Activated T-cell treated with anti-CD3 and anti-CD28 coated beads, Interleukin-2, amount 50 U/mL, for 72 hours (primary cell): Measurements from ENCODE around the gene CRHR1. TPM values are rescaled to one million over a fixed set of nuclear protein-coding genes. Genes with fewer than 3 reads are reported as not detected.

Source experiments
- ATAC-seq, 2 donors: fragments of 150-1000 bp; cut with Tn5 transposase; replicated peaks in 1 of 2; 2 replicates each; pipeline ENCODE4 v1.10.0; 2021; ENCODE audit warnings: moderate library complexity in 2 of 2, mild to moderate bottlenecking in 1 of 2
- DNase-seq, 2 donors: peaks; one replicate each; pipeline ENCODE4 v3.0.0; 2021 to 2022; ENCODE audit warnings: mixed read lengths in 1 of 2
- H3K27ac Mint-ChIP-seq: one replicate; pipeline ENCODE4 v1.8.0; 2022; ENCODE audit warnings: mild to moderate bottlenecking, moderate library complexity, mixed read lengths
- H3K27me3 Mint-ChIP-seq: one replicate; pipeline ENCODE4 v1.8.0; 2022; ENCODE audit warnings: low read depth, mixed read lengths
- H3K36me3 Mint-ChIP-seq, 2 donors: one replicate each; pipeline ENCODE4 v1.8.0; 2022; ENCODE audit warnings: mixed read lengths in 2 of 2, mild to moderate bottlenecking in 1 of 2; ENCODE audit not compliant: insufficient read depth in 2 of 2
- H3K4me1 Mint-ChIP-seq: one replicate; pipeline ENCODE4 v1.8.0; 2022; ENCODE audit warnings: low read depth, mixed read lengths
- H3K4me3 Mint-ChIP-seq, 2 donors: one replicate each; pipeline ENCODE4 v1.8.0; 2022; ENCODE audit warnings: mild to moderate bottlenecking in 2 of 2, mixed read lengths in 2 of 2, moderate library complexity in 2 of 2
- H3K9me3 Mint-ChIP-seq, 2 donors: one replicate each; pipeline ENCODE4 v1.8.0; 2022; ENCODE audit warnings: mixed read lengths in 2 of 2
- total RNA-seq, 2 donors: library from RNA; stranded (reverse); gene quantifications; one replicate each; pipeline ENCODE4 v1.2.3, GENCODE V29; 2022

CRHR1 gene
- total RNA-seq, 2 donors from 2014 or later, result not detected

GRCh38 chr17:45770632-45771270 lies 13.4 kb upstream of the CRHR1 start:
- H3K27ac Mint-ChIP-seq, result no peak overlapping the region
- peaks cover 72% of the 10 kb centered on the region for H3K27me3 Mint-ChIP-seq
- no peaks in the 10 kb centered on the region for H3K4me1 Mint-ChIP-seq
- H3K36me3 Mint-ChIP-seq, result no peaks in the 10 kb centered on the region
- no peak for DNase-seq
- H3K9me3 Mint-ChIP-seq, result peaks cover 0 to 2% of the 10 kb centered on the region in 2 donors
- no peak overlapping the region for H3K4me3 Mint-ChIP-seq
- no peak for ATAC-seq

- DNase-seq (no peak), ATAC-seq (no peak)
- H3K27ac Mint-ChIP-seq, result no peak overlapping the region
- peaks cover 0 to 2% of the 10 kb centered on the region in 2 donors for H3K9me3 Mint-ChIP-seq
- H3K4me1 Mint-ChIP-seq, result no peaks in the 10 kb centered on the region
- no peak overlapping the region for H3K4me3 Mint-ChIP-seq
- peaks cover 75% of the 10 kb centered on the region for H3K27me3 Mint-ChIP-seq
- no peaks in the 10 kb centered on the region for H3K36me3 Mint-ChIP-seq
These were observed 12.7 kb upstream of the CRHR1 start for GRCh38 chr17:45771271-45771959.

GRCh38 chr17:45775148-45775547 lies 9.0 kb upstream of the CRHR1 start:
- DNase-seq (no peak), ATAC-seq (no peak)
- no peaks in the 10 kb centered on the region for H3K36me3 Mint-ChIP-seq
- H3K4me1 Mint-ChIP-seq, result no peaks in the 10 kb centered on the region
- H3K27ac Mint-ChIP-seq, result no peak overlapping the region
- H3K9me3 Mint-ChIP-seq, result peaks cover 0 to 2% of the 10 kb centered on the region in 2 donors
- no peak overlapping the region for H3K4me3 Mint-ChIP-seq
- peaks cover 71% of the 10 kb centered on the region for H3K27me3 Mint-ChIP-seq

GRCh38 chr17:45775576-45776011 lies 8.5 kb upstream of the CRHR1 start:
- Mint-ChIP-seq H3K4me1 (no peaks in the 10 kb centered on the region), H3K27me3 (peaks cover 70% of the 10 kb centered on the region), H3K4me3 (no peak overlapping the region), H3K27ac (no peak overlapping the region), H3K36me3 (no peaks in the 10 kb centered on the region), H3K9me3 (peaks cover 0 to 2% of the 10 kb centered on the region in 2 donors)
- DNase-seq, result no peak
- ATAC-seq, result no peak

- Mint-ChIP-seq H3K9me3 (peaks cover 0 to 2% of the 10 kb centered on the region in 2 donors), H3K27me3 (peaks cover 67% of the 10 kb centered on the region), H3K4me1 (no peaks in the 10 kb centered on the region), H3K4me3 (no peak overlapping the region), H3K27ac (no peak overlapping the region), H3K36me3 (no peaks in the 10 kb centered on the region)
- no peak for ATAC-seq
- no peak for DNase-seq
These were observed 7.2 kb upstream of the CRHR1 start for GRCh38 chr17:45776896-45777295.

- Mint-ChIP-seq H3K9me3 (peaks cover 0 to 2% of the 10 kb centered on the region in 2 donors), H3K4me1 (no peaks in the 10 kb centered on the region), H3K36me3 (no peaks in the 10 kb centered on the region), H3K4me3 (no peak overlapping the region), H3K27me3 (peaks cover 71% of the 10 kb centered on the region), H3K27ac (no peak overlapping the region)
- ATAC-seq (no peak), DNase-seq (no peak)
These were observed 6.7 kb upstream of the CRHR1 start for GRCh38 chr17:45777388-45777787.

GRCh38 chr17:45780921-45781320 lies 3.2 kb upstream of the CRHR1 start:
- Mint-ChIP-seq H3K4me1 (no peaks in the 10 kb centered on the region), H3K36me3 (no peaks in the 10 kb centered on the region), H3K9me3 (no peaks in the 10 kb centered on the region), H3K27me3 (peaks cover 61% of the 10 kb centered on the region), H3K27ac (no peak overlapping the region), H3K4me3 (no peak overlapping the region)
- no peak for ATAC-seq
- DNase-seq, result no peak

GRCh38 chr17:45782889-45783592 lies 1.1 kb upstream of the CRHR1 start:
- no peaks in the 10 kb centered on the region for H3K9me3 Mint-ChIP-seq
- H3K4me1 Mint-ChIP-seq, result no peaks in the 10 kb centered on the region
- no peak overlapping the region for H3K27ac Mint-ChIP-seq
- ATAC-seq (peak; percentile 75 to 79), DNase-seq (peak; percentile 66 to 76)
- H3K36me3 Mint-ChIP-seq, result no peaks in the 10 kb centered on the region
- peak overlapping the region; percentile 84 to 86 for H3K4me3 Mint-ChIP-seq
- H3K27me3 Mint-ChIP-seq, result peaks cover 71% of the 10 kb centered on the region

GRCh38 chr17:45783593-45784292 lies 377 bp upstream of the CRHR1 start:
- peaks cover 71% of the 10 kb centered on the region for H3K27me3 Mint-ChIP-seq
- no peaks in the 10 kb centered on the region for H3K36me3 Mint-ChIP-seq
- H3K4me1 Mint-ChIP-seq, result no peaks in the 10 kb centered on the region
- H3K27ac Mint-ChIP-seq, result no peak overlapping the region
- peak; percentile 4 to 18 for DNase-seq
- H3K4me3 Mint-ChIP-seq, result peak overlapping the region; percentile 84 to 86
- ATAC-seq, result peak; percentile 38 to 49
- H3K9me3 Mint-ChIP-seq, result no peaks in the 10 kb centered on the region

GRCh38 chr17:45784741-45785479 lies 790 bp downstream of the CRHR1 start:
- Mint-ChIP-seq H3K9me3 (no peaks in the 10 kb centered on the region), H3K4me1 (no peaks in the 10 kb centered on the region), H3K4me3 (peak overlapping the region; percentile 70 to 83), H3K27me3 (peaks cover 76% of the 10 kb centered on the region), H3K36me3 (no peaks in the 10 kb centered on the region), H3K27ac (no peak overlapping the region)
- ATAC-seq (peak; percentile 48 to 57), DNase-seq (peak; percentile 42 to 59)

- peaks cover 78% of the 10 kb centered on the region for H3K27me3 Mint-ChIP-seq
- no peaks in the 10 kb centered on the region for H3K36me3 Mint-ChIP-seq
- ATAC-seq, result no peak
- H3K4me3 Mint-ChIP-seq, result peak overlapping the region; percentile 36 to 47
- no peaks in the 10 kb centered on the region for H3K4me1 Mint-ChIP-seq
- no peak overlapping the region for H3K27ac Mint-ChIP-seq
- no peaks in the 10 kb centered on the region for H3K9me3 Mint-ChIP-seq
- DNase-seq, result no peak
These were observed 1.5 kb downstream of the CRHR1 start for GRCh38 chr17:45785480-45786193.

- Mint-ChIP-seq H3K27ac (no peak overlapping the region), H3K36me3 (no peaks in the 10 kb centered on the region), H3K4me3 (peak overlapping the region in 1 of 2 donors; percentile 47), H3K9me3 (no peaks in the 10 kb centered on the region), H3K4me1 (no peaks in the 10 kb centered on the region), H3K27me3 (peaks cover 75% of the 10 kb centered on the region)
- ATAC-seq (no peak), DNase-seq (no peak)
These were observed 2.2 kb downstream of the CRHR1 start for GRCh38 chr17:45786349-45786748.
